Measurements from ENCODE around the gene ZDHHC24.

The ZDHHC24 gene

DNA sequence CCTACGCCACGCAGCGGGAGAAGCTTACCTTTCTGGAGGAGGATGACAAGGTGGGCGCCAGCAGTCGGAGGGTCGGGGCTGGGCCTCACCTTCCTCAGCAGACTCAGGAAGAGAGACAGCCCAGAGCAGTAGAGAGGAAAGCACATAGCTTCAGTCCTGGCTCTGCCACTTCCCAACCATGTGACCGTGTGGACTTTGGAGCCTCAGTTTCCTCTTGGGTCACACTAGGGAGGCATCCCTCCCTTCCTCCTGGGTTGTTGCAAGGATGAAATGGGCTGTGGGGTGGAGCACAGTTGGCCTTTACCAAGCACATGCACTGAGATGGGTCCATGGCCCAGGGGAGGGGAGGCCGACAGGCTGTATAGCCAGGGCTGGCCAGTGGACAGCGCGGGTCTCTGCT lies 52.7 kb downstream of the ZDHHC24 start:
- no peak for DNase-seq

GRCh38 chr11:66492161-66492865 lies 53.5 kb downstream of the ZDHHC24 start:
- no peak for DNase-seq

DNA sequence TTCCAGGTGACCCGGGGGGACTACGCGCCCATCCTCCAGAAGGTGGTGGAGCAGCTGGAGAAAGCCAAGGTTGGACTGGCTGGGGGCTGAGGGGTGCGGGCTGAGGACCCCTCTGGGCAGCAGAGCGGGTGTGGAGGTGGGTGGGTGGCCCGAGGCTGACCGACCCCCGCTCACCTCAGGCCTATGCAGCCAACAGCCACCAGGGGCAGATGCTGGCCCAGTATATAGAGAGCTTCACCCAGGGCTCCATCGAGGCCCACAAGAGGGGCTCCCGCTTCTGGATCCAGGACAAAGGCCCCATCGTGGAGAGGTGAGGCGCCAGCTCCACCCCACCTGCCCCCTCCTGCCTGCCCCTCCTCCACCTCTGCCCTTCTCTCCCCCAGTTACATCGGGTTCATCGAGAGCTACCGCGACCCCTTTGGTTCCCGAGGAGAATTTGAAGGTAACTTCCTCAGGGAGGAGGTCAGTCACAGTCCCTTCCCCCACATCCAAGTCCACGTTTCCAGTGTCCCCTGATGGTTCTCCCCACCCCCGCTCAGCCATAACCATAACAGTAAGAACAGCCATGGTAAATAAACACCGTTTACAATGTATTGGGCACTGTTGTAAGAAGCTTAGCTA lies 54.4 kb downstream of the ZDHHC24 start:
- DNase-seq, result no peak

GRCh38 chr11:66489636-66490035 lies 56.2 kb downstream of the ZDHHC24 start:
- DNase-seq, result no peak

DNA sequence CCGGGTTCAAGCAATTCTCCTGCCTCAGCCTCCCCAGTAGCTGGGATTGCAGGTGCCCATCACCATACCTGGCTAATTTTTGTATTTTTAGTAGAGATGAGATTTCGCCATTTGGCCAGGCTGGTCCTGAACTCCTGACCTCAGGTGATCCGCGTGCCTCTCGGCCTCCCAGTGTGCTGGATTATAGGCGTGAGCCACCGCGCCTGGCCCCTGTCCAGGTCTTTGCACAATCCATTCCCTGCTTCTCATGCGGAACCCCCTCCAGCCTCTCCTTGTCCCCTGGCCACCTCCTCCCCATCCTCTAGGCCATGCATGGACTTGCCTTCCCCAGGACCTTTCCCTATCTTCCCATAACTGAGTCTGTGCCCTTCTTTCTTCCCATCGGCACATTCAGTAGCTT lies 56.9 kb downstream of the ZDHHC24 start:
- DNase-seq, result no peak

DNA sequence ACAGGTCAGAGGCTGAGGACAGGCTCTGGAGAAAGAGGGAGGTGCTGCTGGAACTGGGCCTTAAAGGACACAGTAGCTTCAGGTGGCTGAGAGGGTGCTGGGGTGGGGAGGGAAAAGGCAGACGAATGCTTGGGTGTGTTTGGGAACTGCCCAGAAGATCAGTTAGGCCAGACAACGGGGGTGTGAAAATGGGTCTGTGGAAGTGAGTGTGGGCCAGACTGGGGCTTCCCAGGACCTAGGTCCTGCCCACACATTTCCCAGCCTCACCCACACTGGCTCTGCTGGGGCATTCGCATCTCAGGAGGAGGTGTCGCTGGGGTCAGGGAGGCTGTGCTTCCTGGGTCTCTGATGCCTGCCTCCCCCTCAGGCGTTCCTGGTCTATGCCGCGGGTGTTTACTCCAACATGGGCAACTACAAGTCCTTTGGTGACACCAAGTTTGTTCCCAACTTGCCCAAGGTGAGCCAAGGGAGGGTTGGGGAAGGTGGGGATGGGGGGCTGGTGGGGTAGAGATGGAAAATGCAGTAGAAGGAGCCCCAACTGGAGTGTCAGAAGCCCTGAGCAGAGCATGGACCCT lies 61.0 kb downstream of the ZDHHC24 start:
- DNase-seq, result no peak

- peak; percentile 89 to 96 for DNase-seq
Observed at GRCh38 chr11:66480117-66480938, 65.5 kb downstream of the ZDHHC24 start, which contains the start of gene DPP3. Gene DPP3 (plus strand): TSS chr11:66480434. CDS start chr11:66482201, 1,767 bp downstream.

DNA sequence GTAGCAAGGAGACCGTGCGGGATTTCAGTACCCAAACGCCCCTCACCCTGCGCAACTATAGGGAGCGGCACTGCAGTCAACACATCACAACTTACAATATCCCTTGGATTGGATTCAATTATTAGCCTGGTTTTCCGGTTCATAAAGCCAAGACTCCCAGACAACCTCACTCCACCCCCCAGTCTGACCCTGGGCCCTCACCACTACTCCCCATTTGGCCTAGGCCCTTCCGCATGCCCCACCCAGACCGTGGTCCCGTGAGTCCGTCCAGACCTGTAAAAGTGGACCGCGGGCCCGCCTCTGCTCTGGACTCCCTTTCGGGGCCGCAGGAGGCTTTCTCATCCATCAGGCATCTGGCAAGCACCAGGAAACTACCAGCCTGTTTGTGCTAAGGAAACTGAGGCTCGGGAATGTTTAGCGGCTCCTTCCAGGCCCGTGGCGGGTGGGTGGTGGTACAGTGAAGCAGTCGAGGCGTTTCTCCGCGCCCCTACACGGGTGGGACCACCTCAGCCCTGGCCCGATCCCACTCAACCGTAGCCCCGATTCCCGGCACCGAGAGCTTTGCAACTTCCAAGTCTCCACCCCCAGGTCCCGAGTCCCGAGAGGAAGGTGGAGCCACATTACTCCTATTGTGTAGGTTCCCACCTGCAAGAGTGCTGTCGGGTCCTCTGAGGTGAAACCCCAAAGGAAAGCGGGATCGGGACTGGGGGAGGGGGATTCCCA lies 66.3 kb downstream of the ZDHHC24 start:
- DNase-seq, result peak in 1 of 2 experiments; percentile 67

DNA sequence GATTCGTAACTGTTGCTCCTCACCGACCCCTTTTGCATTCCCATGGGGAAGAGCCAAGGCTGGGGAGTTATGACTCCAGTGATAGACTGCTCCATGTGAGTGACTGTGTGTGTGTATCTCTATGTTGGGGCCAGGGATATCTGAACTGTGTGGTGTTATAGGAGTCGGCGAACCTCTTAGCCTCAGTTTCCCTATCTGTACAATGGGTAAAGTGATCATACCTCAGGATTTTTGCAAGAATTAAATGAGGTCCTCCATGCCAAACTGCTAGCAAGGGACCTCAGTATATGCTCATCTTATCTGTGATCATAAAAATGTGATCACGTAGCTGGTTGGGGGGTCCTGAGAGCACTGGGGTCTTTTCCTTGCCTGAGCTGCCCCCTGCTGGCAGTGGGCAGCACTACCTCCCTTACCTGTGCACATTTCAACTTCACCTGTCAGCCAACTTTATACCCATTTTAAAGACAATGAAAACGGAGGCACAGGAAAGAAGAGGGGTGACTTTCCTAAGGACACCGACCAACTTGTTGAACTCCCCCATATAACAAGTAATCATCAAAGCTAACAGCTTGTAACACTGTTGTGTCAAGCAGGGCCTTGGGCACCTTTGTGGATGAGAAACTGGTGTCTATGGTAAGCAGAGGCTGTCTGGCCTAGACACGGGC lies 67.0 kb downstream of the ZDHHC24 start:
- no peak for DNase-seq

- no peak for DNase-seq
Observed at GRCh38 chr11:66477263-66478201, 68.3 kb downstream of the ZDHHC24 start.

DNA sequence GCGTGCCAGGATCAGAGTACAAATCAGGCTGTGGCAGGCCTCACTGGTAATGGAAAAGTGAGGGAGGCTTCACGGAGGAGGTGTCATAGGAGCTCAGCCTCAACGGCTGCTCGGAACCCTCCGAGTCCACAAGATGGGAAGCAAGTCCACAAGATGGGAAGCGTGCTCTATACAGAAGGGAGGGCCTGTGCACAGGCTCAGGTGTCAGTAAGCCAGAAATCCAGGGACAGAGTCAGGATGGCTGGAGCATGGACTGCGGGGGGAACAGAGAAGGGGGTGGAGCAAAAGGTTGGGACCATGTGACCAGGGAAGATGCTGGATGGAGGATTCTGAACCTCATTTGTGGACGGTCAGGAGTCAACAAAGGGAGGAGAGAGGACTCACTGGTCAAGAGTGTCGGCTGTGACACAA lies 69.0 kb downstream of the ZDHHC24 start:
- no peak for DNase-seq

DNA sequence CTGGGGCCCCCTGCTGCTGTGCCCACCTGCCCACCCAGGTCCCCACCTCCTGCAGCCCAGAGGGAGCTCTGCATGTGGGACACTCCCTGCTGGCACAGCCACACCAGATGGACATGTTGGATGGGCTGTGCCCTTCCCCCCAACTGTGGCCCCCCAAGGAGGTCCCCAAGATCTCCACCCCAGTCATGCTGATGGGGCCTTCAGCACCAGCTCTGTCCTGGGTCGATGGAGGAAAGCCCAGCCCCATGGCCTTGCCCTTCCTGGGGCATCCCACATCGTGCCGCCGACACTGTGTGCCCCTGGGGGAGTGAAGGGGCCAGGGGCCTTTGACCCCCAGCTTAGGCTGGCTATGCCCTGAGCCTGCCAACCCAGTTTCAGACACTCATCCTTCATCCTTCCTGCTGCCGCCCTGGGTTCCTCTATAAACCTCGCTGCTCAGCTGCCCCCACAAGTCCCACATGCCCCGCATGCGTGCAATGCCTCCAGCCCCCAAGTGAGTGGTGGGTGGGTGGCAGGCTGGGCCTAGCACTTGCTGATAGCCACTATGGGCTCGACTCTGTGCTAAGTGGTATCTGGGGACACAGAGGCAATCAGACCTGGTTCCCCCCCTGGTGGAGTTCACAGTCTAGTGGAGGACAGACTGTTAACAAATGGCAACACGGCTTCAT lies 69.5 kb downstream of the ZDHHC24 start:
- no peak for DNase-seq

GRCh38 chr11:66475349-66476172 lies 70.3 kb downstream of the ZDHHC24 start:
- no peak for DNase-seq

DNA sequence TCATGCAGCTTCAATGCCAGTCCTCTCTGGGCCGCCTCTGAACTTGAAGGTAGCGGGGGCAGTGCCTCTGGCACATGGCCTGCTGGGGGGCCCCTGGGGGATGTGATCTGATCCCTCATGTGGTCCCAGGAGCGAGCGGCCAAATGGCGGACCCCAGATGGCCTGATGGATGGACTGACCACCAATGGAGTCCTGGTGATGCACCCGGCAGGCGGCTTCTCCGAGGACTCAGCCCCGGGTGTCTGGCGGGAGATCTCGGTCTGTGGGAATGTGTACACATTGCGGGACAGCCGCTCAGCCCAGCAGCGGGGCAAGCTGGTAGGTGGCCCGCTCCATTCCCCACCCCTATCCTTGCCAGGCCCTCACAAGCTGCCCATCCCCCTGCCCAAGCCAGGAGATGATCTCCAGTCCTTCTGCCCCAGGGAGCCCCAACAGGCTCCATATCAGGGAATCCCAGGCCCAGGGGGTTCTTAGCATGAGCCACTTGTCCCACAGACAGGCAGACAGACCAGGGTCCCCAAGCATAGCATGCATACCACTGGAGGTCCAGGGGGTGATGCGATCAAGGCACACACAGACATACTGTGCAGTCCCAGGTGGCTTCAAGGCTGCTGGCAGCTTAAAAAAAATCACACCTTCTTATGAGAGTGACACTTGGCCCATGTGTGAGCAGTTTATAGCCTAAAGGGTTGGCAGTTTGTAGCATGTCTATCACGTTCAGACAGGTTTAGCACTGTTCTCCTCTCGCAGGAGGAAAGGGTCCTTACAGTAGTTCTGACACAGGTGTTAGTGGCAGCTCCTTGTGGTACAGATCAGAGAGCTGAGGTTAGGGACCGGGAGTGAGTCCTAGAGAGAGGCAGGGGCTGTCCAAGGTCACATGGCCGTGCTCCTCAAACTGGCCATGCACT lies 72.0 kb downstream of the ZDHHC24 start:
- DNase-seq, result no peak

GRCh38 chr11:66473167-66473566 lies 72.7 kb downstream of the ZDHHC24 start:
- no peak for DNase-seq

GRCh38 chr11:66472054-66472453 lies 73.8 kb downstream of the ZDHHC24 start:
- DNase-seq, result no peak

DNA sequence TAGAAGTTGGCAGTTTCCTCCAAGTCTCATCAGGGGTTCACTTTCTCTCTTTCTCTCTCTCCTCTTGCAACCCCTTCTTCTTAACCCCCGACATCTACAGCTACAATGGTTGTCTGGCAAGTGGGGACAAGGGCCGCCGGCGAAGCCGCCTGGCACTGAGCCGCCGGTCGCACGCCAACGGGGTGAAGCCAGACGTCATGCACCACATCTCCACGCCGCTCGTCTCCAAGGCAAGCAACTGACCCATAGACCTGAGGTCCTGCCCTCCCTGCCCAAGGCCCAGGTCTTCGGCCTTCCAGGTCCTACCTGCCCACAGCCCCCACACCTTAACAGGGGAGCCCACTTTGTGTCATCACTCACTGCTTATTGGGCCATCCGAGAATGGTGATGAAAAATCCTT lies 74.7 kb downstream of the ZDHHC24 start:
- no peak for DNase-seq

Measured in NCI-H187 (cell line).